ENCODE results near the gene METTL21A.
"Not testable (repeated sequence)": the region's sequence is repeated elsewhere in the genome, so short reads cannot be mapped to it uniquely, and the experiment has no call there.

The METTL21A gene

GRCh38 chr2:207625014-207625907 lies at the start of gene METTL21A:
Gene METTL21A (minus strand): TSS chr2:207625394. CDS start chr2:207624375, 1,019 bp downstream.
- DNase-seq = peak; percentile 89

GRCh38 chr2:207674826-207675225 lies 49.6 kb upstream of the METTL21A start:
- no peak for DNase-seq

GRCh38 chr2:207674266-207674774 lies 49.1 kb upstream of the METTL21A start:
- no peak for DNase-seq

GRCh38 chr2:207673431-207673830 lies 48.2 kb upstream of the METTL21A start:
- DNase-seq = no peak

GRCh38 chr2:207670887-207671286 lies 45.7 kb upstream of the METTL21A start:
- no peak for DNase-seq

GRCh38 chr2:207663870-207664545 lies 38.8 kb upstream of the METTL21A start:
- no peak for DNase-seq

GRCh38 chr2:207662203-207662602 lies 37.0 kb upstream of the METTL21A start:
- no peak for DNase-seq

GRCh38 chr2:207660994-207661393 lies 35.8 kb upstream of the METTL21A start:
- DNase-seq = no peak

GRCh38 chr2:207658156-207658555 lies 33.0 kb upstream of the METTL21A start:
- DNase-seq = no peak

GRCh38 chr2:207655000-207655399 lies 29.8 kb upstream of the METTL21A start:
- DNase-seq = no peak

GRCh38 chr2:207646582-207646981 lies 21.4 kb upstream of the METTL21A start:
- DNase-seq = not testable (repeated sequence)

- DNase-seq = no peak
Measured at GRCh38 chr2:207643892-207644291, 18.7 kb upstream of the METTL21A start.

GRCh38 chr2:207640661-207641060 lies 15.5 kb upstream of the METTL21A start:
- DNase-seq = no peak

- no peak for DNase-seq
Measured at GRCh38 chr2:207640160-207640559, 15.0 kb upstream of the METTL21A start.

GRCh38 chr2:207639288-207639687 lies 14.1 kb upstream of the METTL21A start:
- DNase-seq = not testable (repeated sequence)

- DNase-seq = no peak
Measured at GRCh38 chr2:207635468-207636200, 10.4 kb upstream of the METTL21A start.

- no peak for DNase-seq
Measured at GRCh38 chr2:207633686-207634085, 8.5 kb upstream of the METTL21A start.

GRCh38 chr2:207632575-207633493 lies 7.6 kb upstream of the METTL21A start:
- no peak for DNase-seq

GRCh38 chr2:207630491-207630890 lies 5.3 kb upstream of the METTL21A start:
- no peak for DNase-seq

- DNase-seq = no peak
Measured at GRCh38 chr2:207629553-207629952, 4.4 kb upstream of the METTL21A start.

- peak; percentile 35 for DNase-seq
Measured at GRCh38 chr2:207624185-207625013, 795 bp downstream of the METTL21A start.
